HepG2 (cell line): ENCODE measurements around the gene CNR1. TPM values are rescaled to one million over a fixed set of nuclear protein-coding genes. Genes with fewer than 3 reads are reported as not detected.

ENCODE experiments used
- ATAC-seq: fragments of 200-7000 bp; cut with Tn5 transposase; 3 replicates; pipeline ENCODE4 v1.9.1; 2020; ENCODE audit warnings: mild to moderate bottlenecking, moderate library complexity
- BruUV-seq: library from RNA; stranded (reverse); fragments of 400-500 nt; replicated peaks from 2 replicates; lab custom pipeline; 2021; lab: Mats Ljungman, UMichigan
- CTCF ChIA-PET: fragments of 300-600 bp; formaldehyde crosslinking; extraction: SDS; loops from one replicate; lab custom pipeline; 2021; ENCODE audit warnings: low total read pairs, inconsistent platforms, low intra/inter-chr PET ratio; lab: Yijun Ruan, JAX
- POLR2A ChIA-PET: fragments of 350-600 bp; sonication (Branson Sonifier 250); formaldehyde crosslinking; loops from one replicate; lab custom pipeline; 2020; ENCODE audit warnings: antibody characterized with exemption, inconsistent platforms; lab: Yijun Ruan, JAX
- DNase-seq: peaks from one replicate; pipeline ENCODE4 v3.0.0-alpha.2; 2015; ENCODE audit warnings: low spot score
- FAIRE-seq: peaks from 3 replicates; lab custom pipeline; 2011; peaks lifted over from hg19 to GRCh38; lab: Jason Lieb, UNC
- H2AFZ ChIP-seq: one replicate; pipeline ENCODE4 v1.6.1; 2011; ENCODE audit warnings: low read length, inconsistent platforms
- H3K27ac ChIP-seq: fragments of 300-600 bp; 3 replicates; pipeline ENCODE4 v1.8.0; 2011; ENCODE audit warnings: mixed run types, mild to moderate bottlenecking, mixed read lengths, low read length, inconsistent platforms; ENCODE audit not compliant: insufficient read depth; ENCODE audit errors: extremely low read length
- H3K27me3 ChIP-seq, 2 experiments: fragments of 200-600 bp in 1 of 2; 2 replicates in 1 of 2; 3 replicates in 1 of 2; pipeline versions ENCODE4 v1.6.0 to v1.8.0; 2011; ENCODE audit warnings: low read length in 2 of 2, mild to moderate bottlenecking in 2 of 2, moderate library complexity in 2 of 2, inconsistent platforms in 1 of 2; ENCODE audit not compliant: insufficient read depth in 2 of 2, control insufficient read depth in 1 of 2
- H3K36me3 ChIP-seq, 2 experiments: fragments of 200-600 bp in 1 of 2; replicated peaks in 1 of 2; 2 replicates in 1 of 2; 3 replicates in 1 of 2; pipeline versions ENCODE4 v1.5.1 to v1.8.0; 2011; ENCODE audit warnings: low read length in 2 of 2, inconsistent platforms in 1 of 2; ENCODE audit not compliant: insufficient read depth in 2 of 2, control insufficient read depth in 1 of 2
- H3K4me1 ChIP-seq: 2 replicates; pipeline ENCODE4 v1.5.1; 2012; ENCODE audit warnings: low read length, inconsistent platforms; ENCODE audit not compliant: insufficient read depth
- H3K4me2 ChIP-seq: 2 replicates; pipeline ENCODE4 v1.6.0; 2011; ENCODE audit warnings: low read depth, low read length, inconsistent platforms
- H3K4me3 ChIP-seq, 3 experiments: fragments of 200-600 bp in 1 of 3; sonication (generic), shearing (Covaris generic) in 1 of 3; replicated peaks in 1 of 3; 2 replicates each; pipeline ENCODE4 v1.5.1; 2011 to 2016; ENCODE audit warnings: low read length in 3 of 3, inconsistent platforms in 2 of 3, low read depth in 2 of 3, mild to moderate bottlenecking in 2 of 3, control low read depth in 1 of 3, mixed read lengths in 1 of 3; ENCODE audit not compliant: insufficient read depth in 1 of 3
- H3K79me2 ChIP-seq: one replicate; pipeline ENCODE4 v1.6.1; 2011; ENCODE audit warnings: low read length, inconsistent platforms; ENCODE audit not compliant: insufficient read depth
- H3K9ac ChIP-seq: 2 replicates; pipeline ENCODE4 v1.6.0; 2011; ENCODE audit warnings: mild to moderate bottlenecking, low read depth, low read length, inconsistent platforms; ENCODE audit not compliant: insufficient read depth
- H3K9me3 ChIP-seq: 2 replicates; pipeline ENCODE4 v1.5.1; 2012; ENCODE audit warnings: mild to moderate bottlenecking, low read length
- H4K20me1 ChIP-seq: 2 replicates; pipeline ENCODE4 v1.6.0; 2011; ENCODE audit warnings: inconsistent platforms, mild to moderate bottlenecking, low read length, moderate library complexity; ENCODE audit not compliant: insufficient read depth
- AHR ChIP-seq: IDR thresholded peaks from 2 replicates; pipeline ENCODE4 v1.6.1; 2018; ENCODE audit warnings: missing genetic modification reagents, missing compliant biosample characterization
- FOXA1 ChIP-seq, 2 experiments: fragments of 450-650 bp in 1 of 2; sonication (generic) in 1 of 2; formaldehyde crosslinking in 1 of 2; IDR thresholded peaks; 2 replicates each; pipeline versions ENCODE4 v1.4.0 to v1.6.1; 2016 to 2020; ENCODE audit warnings: missing genetic modification reagents in 1 of 2
- FOXK1 ChIP-seq: sonication (generic); formaldehyde crosslinking; IDR thresholded peaks from 2 replicates; pipeline ENCODE4 v1.4.0; 2020; ENCODE audit warnings: low read depth, missing genetic modification reagents, borderline replicate concordance
- HMGA1 ChIP-seq: sonication (generic); formaldehyde crosslinking; conservative IDR thresholded peaks from 2 replicates; pipeline ENCODE4 v1.4.0; 2020; ENCODE audit warnings: missing genetic modification reagents
- ZNF598 ChIP-seq: sonication (generic); formaldehyde crosslinking; IDR thresholded peaks from 2 replicates; pipeline ENCODE4 v1.5.1; 2020; ENCODE audit warnings: mild to moderate bottlenecking, missing genetic modification reagents, borderline replicate concordance
- ZNF652 ChIP-seq: IDR thresholded peaks from 2 replicates; pipeline ENCODE4 v1.6.1; 2016; ENCODE audit warnings: low read depth, borderline replicate concordance
- WGBS: methylation state at CpG from one replicate; pipeline ENCODE4 v1.1.6; 2017; ENCODE audit warnings: low lambda C conversion rate; 5-methylcytosine and 5-hydroxymethylcytosine counted together
- in situ Hi-C: cut with HindIII; loops from 2 replicates; pipeline ENCODE4 v1.10.0; 2017; ENCODE audit warnings: low pct_unique_long_range_greater_than_20kb; ENCODE audit not compliant: extremely low pct_ligation_motif_present
- intact Hi-C: fragments of 100-400 bp; cut with micrococcal nuclease; formaldehyde crosslinking; loops from one replicate; pipeline ENCODE4 v1.10.0; 2022; ENCODE audit not compliant: unreplicated experiment
- polyA plus RNA-seq, 8 experiments: library from polyadenylated mRNA; depleted of rRNA in 3 of 8; stranded (reverse) in 7 of 8; unstranded in 1 of 8; fragments of >200 nt; fragmentation: Illumina TruSeq in 4 of 8; extraction: Trizol in 4 of 8; gene quantifications; 2 replicates each; pipeline versions ENCODE4 v1.2.1 to v1.2.3, GENCODE V29; 2011 to 2016; ENCODE audit warnings: low read depth in 4 of 8, missing spikeins in 1 of 8, mixed read lengths in 1 of 8; ENCODE audit not compliant: insufficient read depth in 1 of 8
- total RNA-seq, 5 experiments: library from RNA; depleted of rRNA; stranded (reverse); fragments of >200 nt; fragmentation: Illumina TruSeq; extraction: Trizol; gene quantifications; 2 replicates each; pipeline ENCODE4 v1.2.3, GENCODE V29; 2016; ENCODE audit warnings: low read depth in 1 of 5
- TF ChIP-seq, protein P1 (sequence below): sonication (generic); formaldehyde crosslinking; IDR thresholded peaks from 2 replicates; pipeline ENCODE4 v1.5.1; 2020; ENCODE audit warnings: missing genetic modification reagents, mild to moderate bottlenecking, borderline replicate concordance
- TF ChIP-seq, protein P2 (sequence below): IDR thresholded peaks from 2 replicates; pipeline ENCODE4 v1.6.1; 2016
- TF ChIP-seq, protein P3 (sequence below), 2 experiments: sonication (generic) in 1 of 2; formaldehyde crosslinking in 1 of 2; IDR thresholded peaks; 2 replicates each; pipeline versions ENCODE4 v1.4.0 to v1.6.1; 2016 to 2020; ENCODE audit warnings: borderline replicate concordance in 1 of 2, low read depth in 1 of 2, mild to moderate bottlenecking in 1 of 2, missing genetic modification reagents in 1 of 2

Gene CNR1
- total and polyA plus RNA-seq, 2 of the 13 experiments (the other 11 are each of a cell fraction or from before 2014, with no cell fraction given), result not detected

DNA sequence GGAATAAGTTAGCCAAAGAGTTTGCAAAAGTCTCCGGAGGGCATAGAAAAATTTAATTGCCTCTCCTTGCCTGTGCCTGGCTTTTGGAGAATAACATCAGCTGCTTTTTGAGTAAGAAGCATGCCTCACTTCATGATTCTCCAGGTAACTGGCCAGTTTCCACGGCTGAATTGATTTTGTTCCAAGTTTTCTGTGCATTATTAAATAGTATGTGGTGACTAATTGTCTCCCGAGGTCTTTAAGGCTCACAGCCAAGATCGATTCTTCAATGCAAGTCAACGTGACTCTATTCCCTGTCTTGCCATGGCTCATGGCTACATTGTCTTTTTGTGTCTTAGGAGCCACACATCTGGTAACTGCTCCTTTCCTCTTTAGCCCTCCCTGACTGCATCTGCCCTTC is 54.2 kb downstream of the CNR1 start:
- Histone ChIP-seq H3K27ac (no peak overlapping the region), H3K9me3 (no peaks in the 10 kb centered on the region), H3K9ac (no peak overlapping the region), H3K4me1 (no peaks in the 10 kb centered on the region), H3K27me3 (no peaks in the 10 kb centered on the region; a peak in 1 of 5 replicates), H3K4me3 (no peak overlapping the region), H3K79me2 (no peaks in the 10 kb centered on the region), H2AFZ (no peak overlapping the region), H3K4me2 (no peak overlapping the region), H3K36me3 (no peaks in the 10 kb centered on the region), H4K20me1 (no peaks in the 10 kb centered on the region)
- CTCF ChIA-PET, result no interaction called here
- ATAC-seq, result no peak
- in situ Hi-C loops, result no loop called here
- no peak for DNase-seq
- TF ChIP-seq ZNF598 (no peak), ZNF652 (no peak), AHR (CRISPR knock-in tag) (no peak), FOXK1 (CRISPR knock-in tag) (no peak), FOXA1 (IDR thresholded peaks at IDR 0.05) (no peak), FOXA1 (CRISPR knock-in tag; IDR thresholded peaks at IDR 0.05) (no peak), HMGA1 (CRISPR knock-in tag) (no peak)
- TF ChIP-seq, protein P1, sequence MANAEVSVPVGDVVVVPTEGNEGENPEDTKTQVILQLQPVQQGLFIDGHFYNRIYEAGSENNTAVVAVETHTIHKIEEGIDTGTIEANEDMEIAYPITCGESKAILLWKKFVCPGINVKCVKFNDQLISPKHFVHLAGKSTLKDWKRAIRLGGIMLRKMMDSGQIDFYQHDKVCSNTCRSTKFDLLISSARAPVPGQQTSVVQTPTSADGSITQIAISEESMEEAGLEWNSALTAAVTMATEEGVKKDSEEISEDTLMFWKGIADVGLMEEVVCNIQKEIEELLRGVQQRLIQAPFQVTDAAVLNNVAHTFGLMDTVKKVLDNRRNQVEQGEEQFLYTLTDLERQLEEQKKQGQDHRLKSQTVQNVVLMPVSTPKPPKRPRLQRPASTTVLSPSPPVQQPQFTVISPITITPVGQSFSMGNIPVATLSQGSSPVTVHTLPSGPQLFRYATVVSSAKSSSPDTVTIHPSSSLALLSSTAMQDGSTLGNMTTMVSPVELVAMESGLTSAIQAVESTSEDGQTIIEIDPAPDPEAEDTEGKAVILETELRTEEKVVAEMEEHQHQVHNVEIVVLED (CRISPR knock-in tag), result no peak
- TF ChIP-seq, protein P2, sequence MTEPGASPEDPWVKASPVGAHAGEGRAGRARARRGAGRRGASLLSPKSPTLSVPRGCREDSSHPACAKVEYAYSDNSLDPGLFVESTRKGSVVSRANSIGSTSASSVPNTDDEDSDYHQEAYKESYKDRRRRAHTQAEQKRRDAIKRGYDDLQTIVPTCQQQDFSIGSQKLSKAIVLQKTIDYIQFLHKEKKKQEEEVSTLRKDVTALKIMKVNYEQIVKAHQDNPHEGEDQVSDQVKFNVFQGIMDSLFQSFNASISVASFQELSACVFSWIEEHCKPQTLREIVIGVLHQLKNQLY (CRISPR knock-in tag), result no peak
- TF ChIP-seq, protein P3, sequence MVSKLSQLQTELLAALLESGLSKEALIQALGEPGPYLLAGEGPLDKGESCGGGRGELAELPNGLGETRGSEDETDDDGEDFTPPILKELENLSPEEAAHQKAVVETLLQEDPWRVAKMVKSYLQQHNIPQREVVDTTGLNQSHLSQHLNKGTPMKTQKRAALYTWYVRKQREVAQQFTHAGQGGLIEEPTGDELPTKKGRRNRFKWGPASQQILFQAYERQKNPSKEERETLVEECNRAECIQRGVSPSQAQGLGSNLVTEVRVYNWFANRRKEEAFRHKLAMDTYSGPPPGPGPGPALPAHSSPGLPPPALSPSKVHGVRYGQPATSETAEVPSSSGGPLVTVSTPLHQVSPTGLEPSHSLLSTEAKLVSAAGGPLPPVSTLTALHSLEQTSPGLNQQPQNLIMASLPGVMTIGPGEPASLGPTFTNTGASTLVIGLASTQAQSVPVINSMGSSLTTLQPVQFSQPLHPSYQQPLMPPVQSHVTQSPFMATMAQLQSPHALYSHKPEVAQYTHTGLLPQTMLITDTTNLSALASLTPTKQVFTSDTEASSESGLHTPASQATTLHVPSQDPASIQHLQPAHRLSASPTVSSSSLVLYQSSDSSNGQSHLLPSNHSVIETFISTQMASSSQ (IDR thresholded peaks at IDR 0.05; ENCODE audit: low read depth), result no peak
- TF ChIP-seq, protein P3 (CRISPR knock-in tag; IDR thresholded peaks at IDR 0.05; ENCODE audit: borderline replicate concordance), result no peak
- WGBS, result 3% methylated on average over 5 of the region's 5 CpGs
- POLR2A ChIA-PET, result no interaction called here
- intact Hi-C loops, result no loop called here
- BruUV-seq, result no TSS peak
- no peak for FAIRE-seq
